IMR-90 (cell line): ENCODE data around the gene NIPBL. TPM values are rescaled to one million over a fixed set of nuclear protein-coding genes. Genes with fewer than 3 reads are reported as not detected.
"Not testable (repeated sequence)": the region's sequence is repeated elsewhere in the genome, so short reads cannot be mapped to it uniquely, and the experiment has no call there.

ENCODE experiments used
- ATAC-seq: fragments of 200-7000 bp; cut with Tn5 transposase; 2 replicates; pipeline ENCODE4 v1.9.1; 2020; ENCODE audit warnings: low read depth, mild to moderate bottlenecking, moderate library complexity
- BruUV-seq: library from RNA; stranded (reverse); fragments of 400-500 nt; replicated peaks from 2 replicates; lab custom pipeline; 2021; lab: Mats Ljungman, UMichigan
- CTCF ChIA-PET: fragments of 300-600 bp; formaldehyde crosslinking; extraction: SDS; loops from one replicate; lab custom pipeline; 2021; ENCODE audit warnings: antibody characterized with exemption; lab: Yijun Ruan, JAX
- POLR2A ChIA-PET: fragments of 300-600 bp; sonication (Branson Sonifier 250); formaldehyde crosslinking; loops from one replicate; lab custom pipeline; 2022; ENCODE audit warnings: antibody characterized with exemption; ENCODE audit not compliant: unreplicated experiment; lab: Charles Lee
- DNase-seq: peaks from one replicate; pipeline ENCODE4 v3.0.0; 2013
- H2AFZ ChIP-seq: replicated peaks from 2 replicates; pipeline ENCODE3; 2013; ENCODE audit warnings: low read length, mild to moderate bottlenecking; ENCODE audit not compliant: poor library complexity
- H2AK5ac ChIP-seq: 2 replicates; pipeline ENCODE4 v1.6.1; 2013; ENCODE audit warnings: low read depth, low read length, inconsistent platforms
- H2AK9ac ChIP-seq: replicated peaks from 2 replicates; pipeline ENCODE3; 2013; ENCODE audit warnings: mild to moderate bottlenecking, low read depth, low read length, moderate library complexity; ENCODE audit not compliant: poor library complexity
- H2BK120ac ChIP-seq: 2 replicates; pipeline ENCODE4 v1.6.1; 2013; ENCODE audit warnings: low read depth, low read length, inconsistent platforms
- H2BK15ac ChIP-seq: 3 replicates; pipeline ENCODE4 v1.6.1; 2013; ENCODE audit warnings: low read depth, low read length, inconsistent platforms
- H2BK20ac ChIP-seq: 2 replicates; pipeline ENCODE4 v1.6.1; 2013; ENCODE audit warnings: low read depth, mild to moderate bottlenecking, inconsistent platforms, low read length, moderate library complexity
- H2BK5ac ChIP-seq: 2 replicates; pipeline ENCODE4 v1.6.1; 2013; ENCODE audit warnings: mild to moderate bottlenecking, low read depth, low read length, inconsistent platforms; ENCODE audit not compliant: poor library complexity, severe bottlenecking
- H3K14ac ChIP-seq: replicated peaks from 2 replicates; pipeline ENCODE4 v1.6.1; 2013; ENCODE audit warnings: low read depth, low read length, inconsistent platforms
- H3K18ac ChIP-seq: 2 replicates; pipeline ENCODE4 v1.6.1; 2013; ENCODE audit warnings: low read depth, low read length, control low read depth
- H3K23ac ChIP-seq: 2 replicates; pipeline ENCODE4 v1.6.1; 2013; ENCODE audit warnings: low read depth, low read length, inconsistent platforms
- H3K27ac ChIP-seq: 2 replicates; pipeline ENCODE4 v1.5.1; 2013; ENCODE audit warnings: mild to moderate bottlenecking, control low read depth, low read length; ENCODE audit not compliant: insufficient read depth
- H3K27me3 ChIP-seq: 2 replicates; pipeline ENCODE4 v1.6.1; 2013; ENCODE audit warnings: low read length; ENCODE audit not compliant: control insufficient read depth, insufficient read depth
- H3K36me3 ChIP-seq: 2 replicates; pipeline ENCODE4 v1.6.1; 2013; ENCODE audit warnings: low read length, mixed read lengths; ENCODE audit not compliant: control insufficient read depth, insufficient read depth
- H3K4ac ChIP-seq: 2 replicates; pipeline ENCODE4 v1.6.1; 2013; ENCODE audit warnings: low read depth, low read length, inconsistent platforms
- H3K4me1 ChIP-seq: 2 replicates; pipeline ENCODE4 v1.6.1; 2013; ENCODE audit warnings: low read length, mixed read lengths; ENCODE audit not compliant: control insufficient read depth, insufficient read depth
- H3K4me2 ChIP-seq: 2 replicates; pipeline ENCODE4 v1.6.1; 2013; ENCODE audit warnings: low read depth, mild to moderate bottlenecking, control low read depth, low read length, moderate library complexity
- H3K4me3 ChIP-seq: 2 replicates; pipeline ENCODE4 v1.5.1; 2013; ENCODE audit warnings: low read depth, mild to moderate bottlenecking, control low read depth, low read length, moderate library complexity; ENCODE audit not compliant: insufficient read depth
- H3K56ac ChIP-seq: 2 replicates; pipeline ENCODE4 v1.6.1; 2013; ENCODE audit warnings: low read length, inconsistent platforms; ENCODE audit not compliant: insufficient read depth; ENCODE audit errors: extremely low read depth
- H3K79me1 ChIP-seq, 2 experiments: 2 replicates each; pipeline ENCODE4 v1.6.1; 2013; ENCODE audit warnings: low read length in 2 of 2, inconsistent platforms in 1 of 2, low read depth in 1 of 2
- H3K9ac ChIP-seq: 2 replicates; pipeline ENCODE4 v1.6.1; 2013; ENCODE audit warnings: low read depth, low read length, control low read depth
- H3K9me1 ChIP-seq: 2 replicates; pipeline ENCODE4 v1.6.1; 2013; ENCODE audit warnings: low read length, inconsistent platforms; ENCODE audit not compliant: insufficient read depth
- H3K9me3 ChIP-seq: 2 replicates; pipeline ENCODE4 v1.6.1; 2013; ENCODE audit warnings: low read length; ENCODE audit not compliant: control insufficient read depth, insufficient read depth
- H4K20me1 ChIP-seq: 2 replicates; pipeline ENCODE4 v1.6.1; 2013; ENCODE audit warnings: low read length, inconsistent platforms; ENCODE audit not compliant: insufficient read depth
- H4K5ac ChIP-seq: 2 replicates; pipeline ENCODE4 v1.6.1; 2013; ENCODE audit warnings: mild to moderate bottlenecking, low read depth, low read length, control low read depth
- H4K8ac ChIP-seq, 2 experiments: 2 replicates each; pipeline ENCODE4 v1.6.1; 2013; ENCODE audit warnings: low read depth in 2 of 2, low read length in 2 of 2, control low read depth in 1 of 2, inconsistent platforms in 1 of 2
- H4K91ac ChIP-seq: 2 replicates; pipeline ENCODE4 v1.6.1; 2013; ENCODE audit warnings: low read depth, low read length, inconsistent platforms; ENCODE audit not compliant: insufficient read depth
- CEBPB ChIP-seq: IDR thresholded peaks from 2 replicates; pipeline ENCODE4 v1.6.1; 2012; ENCODE audit warnings: low read depth, low read length, improper control_type of control experiment
- CTCF ChIP-seq: conservative IDR thresholded peaks from 2 replicates; pipeline ENCODE4 v1.5.1; 2012; ENCODE audit warnings: mild to moderate bottlenecking, low read depth, low read length, improper control_type of control experiment
- MAZ ChIP-seq: IDR thresholded peaks from 2 replicates; pipeline ENCODE4 v1.6.1; 2012; ENCODE audit warnings: low read depth, mild to moderate bottlenecking, low read length, improper control_type of control experiment, moderate library complexity, borderline replicate concordance
- RCOR1 ChIP-seq: IDR thresholded peaks from 2 replicates; pipeline ENCODE4 v1.6.1; 2012; ENCODE audit warnings: mild to moderate bottlenecking, low read length, improper control_type of control experiment; ENCODE audit not compliant: insufficient replicate concordance
- SMC3 ChIP-seq: fragments of 150-350 bp; IDR thresholded peaks from 2 replicates; pipeline ENCODE4 v1.6.1; 2016; ENCODE audit warnings: low read depth, mild to moderate bottlenecking, antibody characterized with exemption, low read length, moderate library complexity
- WGBS, 2 experiments: methylation state at CpG; one replicate each; pipeline versions ENCODE4 v1.1.5 to v1.1.7; 2013; ENCODE audit warnings: missing lambda C conversion rate in 2 of 2; ENCODE audit not compliant: insufficient read length in 1 of 2; ENCODE audit errors: extremely low coverage in 2 of 2; 5-methylcytosine and 5-hydroxymethylcytosine counted together
- dilution Hi-C: fragments of 300-500 bp; cut with HindIII; formaldehyde crosslinking; loops from one replicate; pipeline ENCODE4 v1.14.3; 2018; ENCODE audit warnings: low sequenced_read_pairs; ENCODE audit not compliant: unreplicated experiment
- in situ Hi-C: fragments of 300-500 bp; cut with MboI; formaldehyde crosslinking; loops from 3 replicates; pipeline ENCODE4 v1.14.3; 2019; ENCODE audit warnings: low sequenced_read_pairs, inconsistent platforms, mixed read lengths
- intact Hi-C: fragments of 100-400 bp; cut with micrococcal nuclease; formaldehyde crosslinking; loops from 2 replicates; pipeline ENCODE4 v1.10.0; 2022
- polyA plus RNA-seq, 3 experiments: library from polyadenylated mRNA; depleted of rRNA; stranded (reverse); fragments of >200 nt; gene quantifications; 2 replicates each; pipeline ENCODE4 v1.2.3, GENCODE V29; 2012; ENCODE audit warnings: low replicate concordance in 1 of 3
- total RNA-seq: library from RNA; depleted of rRNA; stranded (reverse); fragments of >200 nt; gene quantifications from 2 replicates; pipeline ENCODE4 v1.2.3, GENCODE V29; 2012

Gene NIPBL
- total and polyA plus RNA-seq, 2 of the 4 experiments (the other 2 are of a cell fraction): 8.4 to 46.4 TPM

DNA sequence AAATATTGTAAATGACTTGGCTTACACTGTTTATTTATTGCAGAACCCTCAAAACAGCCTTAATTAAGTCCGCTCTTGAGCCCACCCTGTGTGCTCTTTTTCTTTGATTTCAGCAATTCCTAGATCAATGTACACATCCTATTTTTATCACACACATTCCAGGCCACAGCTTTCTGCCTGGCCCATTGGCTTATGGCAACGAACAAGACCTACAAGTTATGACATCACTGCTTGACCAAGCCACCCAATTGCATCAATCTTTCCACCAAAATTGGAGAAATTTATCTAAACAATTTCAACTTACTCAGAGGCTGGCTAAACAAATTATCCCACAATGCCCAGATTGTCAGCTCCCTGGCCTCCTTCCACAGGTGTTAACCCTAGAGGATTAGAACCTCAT lies 214.2 kb downstream of the NIPBL start:
- ATAC-seq: peak; percentile 51

GRCh38 chr5:37093795-37094194 lies 217.2 kb downstream of the NIPBL start:
- H2BK5ac ChIP-seq, H3K18ac ChIP-seq, H3K56ac ChIP-seq, H3K4me2 ChIP-seq, H3K4me3 ChIP-seq, H2BK20ac ChIP-seq, H4K5ac ChIP-seq, H2AK5ac ChIP-seq, H4K91ac ChIP-seq, H3K4me1 ChIP-seq, H3K9me1 ChIP-seq, H2AK9ac ChIP-seq, BruUV-seq, POLR2A ChIA-PET, CTCF ChIA-PET, H4K20me1 ChIP-seq, H3K23ac ChIP-seq, H3K9ac ChIP-seq, H2BK15ac ChIP-seq, H3K9me3 ChIP-seq, H3K27ac ChIP-seq, H3K79me1 ChIP-seq, H3K36me3 ChIP-seq, intact Hi-C loops, H4K8ac ChIP-seq, H3K27me3 ChIP-seq, H3K14ac ChIP-seq, in situ Hi-C loops, H3K4ac ChIP-seq, ATAC-seq, H2BK120ac ChIP-seq, H2AFZ ChIP-seq, DNase-seq, dilution Hi-C loops: not testable (repeated sequence)
- 100% methylated on average over 2 of the region's 4 CpGs; no CpG with 5 or more reads in 1 of the 2 experiments for WGBS, 2 experiments

More for the DNA sequence above, 214.2 kb downstream of the NIPBL start:
- Histone ChIP-seq H3K4me3 (no peak overlapping the region), H4K91ac (no peak overlapping the region), H2AK9ac (no peak overlapping the region), H3K36me3 (0 out of 2 replicates have a peak, but pooled peaks cover 2% of the 10 kb centered on the region), H3K4me2 (no peak overlapping the region), H3K27ac (no peak overlapping the region), H4K20me1 (no peaks in the 10 kb centered on the region; the same call in 1 of the 2 replicates), H3K18ac (no peak overlapping the region), H3K9me3 (no peaks in the 10 kb centered on the region), H3K9ac (no peak overlapping the region), H2BK15ac (no peak overlapping the region), H2BK5ac (no peak overlapping the region), H3K23ac (no peak overlapping the region), H3K4ac (no peak overlapping the region), H2AK5ac (no peak overlapping the region), H3K4me1 (peaks cover 1% of the 10 kb centered on the region; the same call in 1 of the 2 replicates), H3K56ac (no peak overlapping the region), H3K79me1 (no peaks in the 10 kb centered on the region), H3K27me3 (no peaks in the 10 kb centered on the region), H3K14ac (no peak overlapping the region), H2AFZ (no peak overlapping the region), H3K9me1 (0 out of 2 replicates have a peak, but pooled peaks cover 3% of the 10 kb centered on the region), H2BK20ac (no peak overlapping the region), H2BK120ac (no peak overlapping the region), H4K5ac (no peak overlapping the region), H4K8ac (no peak overlapping the region)
- ChIA-PET CTCF (no interaction called here), POLR2A (no interaction called here)
- no TSS peak for BruUV-seq
- DNase-seq: peak; percentile 56
- dilution Hi-C loops: no loop called here
- 67% methylated on average over 2 of the region's 2 CpGs; no CpG with 5 or more reads in 1 of the 2 experiments for WGBS, 2 experiments
- intact Hi-C loops: no loop called here
- in situ Hi-C loops: no loop called here
- TF ChIP-seq RCOR1: no peak
- TF ChIP-seq MAZ: no peak
- no peak for TF ChIP-seq CEBPB
- no peak for TF ChIP-seq SMC3
- no peak for TF ChIP-seq CTCF
